Stimulated activated CD4-positive, alpha-beta T cell treated with anti-CD3 and anti-CD28 coated beads, Interleukin-15, amount 100 ng/mL, for 48 hours (primary cell): ENCODE measurements around the gene GABRE.
"Not testable (repeated sequence)": the region's sequence is repeated elsewhere in the genome, so short reads cannot be mapped to it uniquely, and the experiment has no call there.

ENCODE experiments used
- DNase-seq, 2 donors: peaks; one replicate each; pipeline ENCODE4 v3.0.0-alpha.2; 2020; ENCODE audit warnings: low read depth in 2 of 2

The GABRE gene

GRCh38 chrX:151970027-151970426 is 4.4 kb downstream of the GABRE start:
- no peak for DNase-seq

- DNase-seq, result no peak
Measured at GRCh38 chrX:151966236-151966635, 8.2 kb downstream of the GABRE start.

GRCh38 chrX:151962034-151962433 is 12.4 kb downstream of the GABRE start:
- DNase-seq, result no peak

- DNase-seq, result no peak
Measured at GRCh38 chrX:151958101-151958500, 16.4 kb downstream of the GABRE start.

- DNase-seq, result no peak
Measured at GRCh38 chrX:151954730-151955129, 19.7 kb downstream of the GABRE start.

DNA sequence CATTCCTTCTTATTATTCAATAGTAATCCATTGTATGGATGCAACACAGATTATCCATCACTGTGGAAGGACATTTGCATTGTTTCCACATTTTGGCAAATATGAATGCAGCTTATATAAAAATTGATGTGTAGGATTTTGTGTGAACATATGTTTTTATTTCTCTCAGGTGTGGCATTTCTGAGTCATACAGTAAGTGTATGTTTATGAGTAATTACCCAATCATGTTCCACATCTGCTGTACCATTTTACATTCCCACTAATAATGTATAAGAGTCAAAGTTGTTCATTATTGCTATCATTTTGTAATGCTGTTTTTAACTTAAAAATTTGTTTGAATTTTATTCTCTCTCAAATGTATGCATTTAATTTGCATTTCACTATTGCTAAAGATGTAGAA is 36.3 kb downstream of the GABRE start:
- no peak for DNase-seq

- DNase-seq, result no peak
Measured at GRCh38 chrX:151935358-151935757, 39.1 kb downstream of the GABRE start.

DNA sequence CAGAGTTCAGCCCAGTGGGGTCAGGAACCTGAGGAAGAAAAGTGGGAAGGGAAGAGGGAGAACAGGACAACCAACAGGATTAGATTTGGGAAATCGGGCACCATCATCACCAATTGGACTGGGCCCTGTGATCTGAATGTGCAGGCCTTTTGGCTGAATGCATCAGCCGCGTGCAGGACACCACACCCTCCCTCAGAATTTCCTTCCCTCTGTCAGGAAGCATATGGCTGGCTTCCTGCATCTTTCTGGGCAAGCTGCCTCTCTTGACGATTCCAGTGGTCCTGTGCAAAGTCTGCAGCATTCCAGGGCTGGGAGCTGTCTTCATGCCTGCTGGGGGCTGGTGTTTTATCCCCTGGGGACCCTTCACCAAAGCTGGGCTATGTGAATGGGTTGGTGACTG is 45.4 kb downstream of the GABRE start:
- no peak for DNase-seq

- no peak for DNase-seq
Measured at GRCh38 chrX:151923648-151924047, 50.8 kb downstream of the GABRE start.

GRCh38 chrX:151922692-151923091 is 51.8 kb downstream of the GABRE start:
- DNase-seq, result no peak

DNA sequence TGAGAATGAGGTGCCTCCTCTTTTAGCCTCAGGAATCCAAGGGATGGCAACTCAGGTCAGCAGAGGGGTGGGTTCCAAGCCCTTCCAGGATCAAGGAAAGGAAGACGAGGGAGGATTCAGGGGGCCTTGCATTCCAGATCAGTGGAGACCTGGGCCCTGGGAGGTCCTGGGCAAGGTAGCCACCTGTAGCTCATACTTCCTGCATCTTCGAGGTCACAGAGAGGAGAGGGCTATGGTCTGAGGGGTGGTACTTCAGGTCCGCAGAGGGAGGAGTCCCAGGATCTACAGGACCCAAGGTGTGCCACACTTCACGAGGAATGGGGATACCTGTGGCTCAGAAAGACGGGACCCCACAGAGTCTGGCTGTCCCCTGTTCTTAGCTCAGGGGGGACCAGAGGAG is 52.6 kb downstream of the GABRE start:
- no peak for DNase-seq

DNA sequence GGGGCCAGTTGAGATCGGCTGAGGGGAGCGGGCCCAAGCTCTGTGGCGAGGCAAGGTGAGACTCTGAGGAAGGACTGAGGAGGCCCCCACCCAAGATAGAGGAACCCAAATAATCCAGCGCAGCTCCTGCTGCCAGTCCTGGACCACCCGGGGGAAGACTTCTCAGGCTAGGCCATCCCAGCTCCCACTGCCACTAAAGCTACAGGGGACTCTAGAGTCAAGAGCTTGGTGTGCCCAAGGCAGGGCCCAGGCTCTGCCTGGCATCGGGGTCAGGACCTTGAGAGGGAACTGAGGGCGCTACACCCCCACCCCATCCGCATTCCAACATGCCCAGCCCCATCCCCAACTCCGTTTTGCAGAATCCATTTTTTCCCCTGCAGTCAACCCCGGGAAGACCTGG is 53.2 kb downstream of the GABRE start:
- DNase-seq, result no peak

- DNase-seq, result no peak
Measured at GRCh38 chrX:151920530-151920929, 53.9 kb downstream of the GABRE start.

DNA sequence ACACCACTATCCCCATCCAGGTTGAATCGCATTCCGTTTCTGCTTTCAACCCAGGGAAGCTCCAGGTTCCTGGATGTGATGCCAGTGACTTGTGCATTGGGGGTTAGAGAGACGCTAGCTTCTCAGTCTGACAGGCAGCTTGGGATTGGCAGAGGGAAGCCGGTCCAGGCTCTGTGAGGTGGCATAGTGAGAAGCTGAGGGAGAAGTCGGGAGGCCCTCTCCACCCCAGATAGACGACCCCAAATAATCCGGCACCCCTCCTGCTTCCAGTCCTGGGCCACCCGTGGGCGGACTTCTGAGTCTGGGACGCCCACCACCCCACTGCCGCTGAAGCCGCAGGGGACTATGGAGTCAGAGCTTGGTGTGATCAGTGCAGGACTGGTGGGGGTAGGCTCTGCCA is 54.4 kb downstream of the GABRE start:
- DNase-seq, result no peak

DNA sequence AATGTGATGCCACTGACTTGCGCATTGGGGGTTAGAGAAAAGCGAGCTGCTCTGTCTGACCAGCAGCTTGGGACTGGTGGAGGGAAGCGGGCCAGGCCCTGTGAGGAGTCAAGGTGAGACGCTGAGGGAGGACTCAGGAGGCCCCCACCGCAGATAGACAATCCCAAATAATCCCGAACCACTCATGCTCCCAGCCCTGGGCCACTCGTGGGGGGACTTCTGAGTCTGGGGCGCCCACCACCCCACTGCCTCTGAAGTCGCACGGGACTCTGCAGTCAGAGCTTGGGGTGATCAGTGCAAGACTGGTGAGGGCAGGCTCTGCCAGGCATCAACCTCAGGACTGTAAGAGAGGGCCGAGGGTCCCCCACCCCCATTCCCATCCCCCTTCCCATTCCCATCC is 54.9 kb downstream of the GABRE start:
- no peak for DNase-seq

- not testable (repeated sequence) for DNase-seq
Measured at GRCh38 chrX:151918736-151919135, 55.7 kb downstream of the GABRE start.

GRCh38 chrX:151912780-151913179 is 61.7 kb downstream of the GABRE start, which contains the start of gene MAGEA4:
Gene MAGEA4, plus strand, starts transcription at chrX:151912889. Its CDS starts 10,776 bp downstream, at chrX:151923665.
- DNase-seq, result no peak

GRCh38 chrX:151912221-151912620 is 62.3 kb downstream of the GABRE start:
- no peak for DNase-seq

DNA sequence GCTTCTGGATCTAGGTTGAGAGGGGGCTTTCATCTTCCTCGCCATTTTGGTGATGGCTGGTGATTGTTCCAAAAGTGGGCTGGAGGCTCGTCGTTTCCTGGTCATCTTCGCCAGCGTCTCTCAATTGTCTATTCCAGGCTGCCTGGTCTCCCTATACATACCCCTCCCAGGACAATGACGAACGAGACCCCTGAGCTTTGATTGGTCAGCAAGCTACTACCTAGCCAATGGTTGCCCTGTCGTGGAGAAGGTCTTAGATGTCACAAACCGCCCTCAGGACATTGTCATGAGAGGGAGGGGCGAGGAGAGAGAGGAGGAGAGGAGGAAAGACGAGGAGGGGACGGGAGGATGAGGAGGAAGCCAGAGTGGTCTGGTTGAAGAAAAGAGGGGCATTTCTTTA is 69.5 kb downstream of the GABRE start:
- no peak for DNase-seq
